HG03575 (cell line): ENCODE data around the gene CREG1.
A peak's percentile ranks its signal among the peaks of the same experiment; 100 is the strongest.
"Not testable (repeated sequence)": the region's sequence is repeated elsewhere in the genome, so short reads cannot be mapped to it uniquely, and the experiment has no call there.

ENCODE experiments used
- ATAC-seq: cut with Tn5 transposase; IDR thresholded peaks from one replicate; pipeline ENCODE4 v1.9.1; 2021; ENCODE audit not compliant: unreplicated experiment, insufficient number of reproducible peaks, low FRiP score; ENCODE audit errors: extremely low read depth

The CREG1 gene

DNA sequence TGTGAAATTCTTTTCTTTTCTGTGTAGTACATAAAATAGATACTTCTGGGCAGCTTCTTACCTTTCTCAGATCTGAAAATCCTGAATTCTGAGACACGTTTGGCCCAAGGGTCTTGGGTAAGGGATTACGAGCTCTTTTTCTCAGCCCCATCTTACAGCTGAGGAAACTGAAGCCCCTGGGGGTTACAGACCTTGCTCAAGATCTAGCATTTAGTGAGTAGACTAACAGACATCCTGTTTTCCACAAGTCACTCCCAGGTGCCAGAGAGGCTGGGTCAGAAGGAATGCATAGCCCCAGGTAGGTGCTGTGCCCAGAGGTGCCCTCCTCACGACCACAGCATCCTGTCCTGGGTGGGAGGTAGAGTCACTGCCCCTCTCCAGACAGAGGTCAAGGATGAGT, 13.2 kb upstream of the CREG1 start:
- ATAC-seq, result no peak

DNA sequence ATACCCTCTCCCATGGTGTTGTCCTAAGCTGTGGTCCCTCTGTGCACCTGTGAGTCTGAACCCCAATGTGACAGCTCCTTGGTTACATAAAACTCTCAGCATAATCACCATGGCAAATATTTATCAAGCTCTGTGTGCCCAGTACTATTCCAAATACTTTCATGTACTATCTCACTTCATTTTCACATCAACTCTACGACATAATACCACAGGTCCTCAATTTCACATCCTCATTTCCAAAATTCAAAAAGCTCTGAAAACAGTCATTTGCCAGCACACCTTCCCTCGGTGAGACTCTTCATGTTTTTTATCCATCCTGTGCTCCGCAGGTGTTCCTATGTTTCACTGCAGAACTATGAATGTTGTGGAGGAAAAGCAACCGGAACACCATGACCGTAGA, 12.4 kb upstream of the CREG1 start:
- no peak for ATAC-seq

DNA sequence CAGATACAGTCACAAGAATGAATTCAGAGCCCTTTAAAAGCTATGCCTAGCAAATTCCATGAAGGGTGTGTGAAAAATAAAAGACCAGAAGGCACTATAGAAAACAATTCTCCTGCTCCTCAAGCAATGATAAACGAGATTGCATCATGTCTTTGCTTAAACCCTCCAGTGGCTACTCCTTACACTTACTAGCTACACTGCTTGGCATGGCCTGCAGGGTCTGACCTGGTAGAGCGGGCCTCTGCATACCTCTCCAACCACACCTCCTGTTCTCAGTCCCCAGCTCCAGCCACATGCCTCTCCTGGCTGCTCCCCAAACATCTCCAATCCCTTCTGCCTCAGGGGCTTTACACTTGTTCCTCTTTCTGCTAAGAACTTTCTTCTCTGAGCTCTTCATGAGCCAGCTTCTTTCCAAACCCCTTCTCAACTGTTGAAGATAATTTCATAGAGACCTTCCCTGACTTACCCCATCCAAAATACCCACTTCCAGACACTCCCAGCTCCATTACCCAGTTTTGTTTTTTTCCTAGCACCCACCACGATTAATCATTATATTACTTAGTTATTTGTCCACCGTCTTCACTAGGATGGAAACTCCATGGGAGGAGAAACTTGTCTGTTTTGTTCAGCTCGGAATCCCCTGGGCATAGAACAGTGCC, 11.2 kb upstream of the CREG1 start:
- no peak for ATAC-seq

DNA sequence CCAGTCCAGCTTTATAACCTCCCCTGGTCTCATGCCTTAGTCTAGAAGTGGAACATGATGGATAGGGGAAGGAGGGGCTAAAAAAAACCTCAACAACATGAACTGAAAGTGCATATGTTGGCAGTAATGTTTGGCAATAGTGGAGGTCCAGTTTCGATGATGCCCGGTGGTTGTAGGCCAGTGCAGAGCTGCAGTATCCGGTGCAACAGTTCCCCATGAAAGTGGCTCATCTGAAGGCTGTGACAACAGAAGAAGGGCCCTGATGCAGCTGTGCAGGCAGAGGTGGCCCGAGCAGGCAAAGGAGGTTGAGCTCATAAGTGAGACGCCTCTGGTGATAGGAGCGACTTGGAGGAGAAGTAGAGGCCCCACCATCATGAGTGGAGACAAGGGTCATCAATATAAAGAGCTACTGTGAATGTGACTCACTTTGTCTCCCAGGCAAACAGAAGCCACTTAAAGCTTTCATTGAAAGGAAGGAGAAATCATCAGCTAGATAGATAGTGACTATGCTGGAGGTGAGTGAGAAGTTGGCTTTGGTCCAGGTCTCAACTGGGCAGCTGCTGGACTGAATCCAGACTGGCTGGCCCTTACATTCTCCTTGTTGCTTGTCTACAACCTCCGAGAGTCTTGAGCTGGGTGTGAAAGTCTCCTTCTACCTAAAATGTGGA, 10.2 kb upstream of the CREG1 start:
- no peak for ATAC-seq

DNA sequence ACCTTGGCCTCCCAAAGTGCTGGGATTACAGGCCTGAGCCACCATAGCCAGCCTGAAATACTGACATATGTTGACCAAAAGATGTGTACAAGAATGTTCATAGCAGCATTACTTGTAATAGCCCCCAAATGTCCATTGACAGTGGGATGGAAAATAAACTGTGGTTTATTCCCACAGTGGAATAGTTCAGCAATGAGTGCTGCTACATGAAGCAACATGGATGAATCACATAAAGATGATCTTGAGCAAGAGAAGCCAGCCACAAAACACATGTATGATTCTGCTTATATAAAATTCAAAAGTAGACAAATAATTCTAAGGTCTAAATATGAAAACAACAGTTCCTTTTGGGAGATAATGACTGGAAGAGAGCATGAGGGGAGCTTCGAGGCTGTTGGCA, 9.1 kb upstream of the CREG1 start:
- ATAC-seq, result no peak

DNA sequence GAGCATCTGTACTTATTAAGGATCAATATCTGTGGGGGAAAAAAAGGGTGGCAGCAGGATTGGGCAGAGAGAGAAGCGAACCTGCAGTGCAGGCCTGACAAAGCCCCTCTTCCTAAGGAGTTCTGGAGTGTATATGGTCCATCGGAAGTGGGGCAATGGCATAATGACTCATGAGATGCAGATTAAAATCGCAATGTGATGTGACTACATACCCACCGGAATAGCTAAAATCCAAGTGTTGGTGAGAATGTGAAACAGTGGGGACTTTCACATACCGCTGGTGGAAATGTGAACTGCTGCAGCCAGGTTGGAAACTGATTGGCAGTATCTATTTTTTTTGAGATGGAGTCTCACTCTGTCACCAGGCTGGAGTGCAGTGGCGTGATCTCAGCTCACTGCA, 8.2 kb upstream of the CREG1 start:
- ATAC-seq, result no peak

DNA sequence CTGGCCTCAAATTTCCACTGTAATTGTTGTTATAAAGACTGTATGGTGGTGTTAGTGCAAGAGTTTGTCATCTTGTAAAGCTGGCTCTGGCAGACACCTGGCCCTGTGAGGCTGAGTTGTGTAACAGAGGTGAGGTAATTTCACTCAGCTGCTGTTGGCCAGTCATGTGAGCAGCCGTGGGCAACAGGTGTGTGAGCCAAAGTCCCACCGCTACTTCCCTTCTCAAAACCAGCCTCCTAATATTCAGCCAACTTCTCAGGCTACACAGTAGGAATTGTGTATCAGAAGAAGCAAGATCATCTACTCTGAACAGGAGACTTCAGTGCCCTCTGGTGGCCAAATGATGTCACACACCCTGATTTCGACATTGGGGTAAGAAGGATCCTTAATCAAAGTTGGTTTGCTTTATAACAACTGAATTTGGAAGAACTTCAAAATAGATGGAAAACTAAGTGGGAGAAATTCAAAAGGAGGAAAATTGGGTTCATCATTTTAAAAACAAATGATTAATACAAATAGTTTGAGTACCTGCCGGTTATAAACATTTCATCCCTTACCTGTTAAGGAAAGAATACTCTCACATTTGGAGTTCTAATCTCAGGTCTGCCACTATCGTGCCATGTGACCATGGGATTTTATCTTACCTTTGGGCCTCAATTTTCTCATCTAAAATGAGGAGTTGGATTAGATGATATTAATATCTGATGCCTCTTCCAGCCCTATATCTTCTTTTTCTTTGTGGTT, 2.6 kb upstream of the CREG1 start:
- ATAC-seq, result no peak

DNA sequence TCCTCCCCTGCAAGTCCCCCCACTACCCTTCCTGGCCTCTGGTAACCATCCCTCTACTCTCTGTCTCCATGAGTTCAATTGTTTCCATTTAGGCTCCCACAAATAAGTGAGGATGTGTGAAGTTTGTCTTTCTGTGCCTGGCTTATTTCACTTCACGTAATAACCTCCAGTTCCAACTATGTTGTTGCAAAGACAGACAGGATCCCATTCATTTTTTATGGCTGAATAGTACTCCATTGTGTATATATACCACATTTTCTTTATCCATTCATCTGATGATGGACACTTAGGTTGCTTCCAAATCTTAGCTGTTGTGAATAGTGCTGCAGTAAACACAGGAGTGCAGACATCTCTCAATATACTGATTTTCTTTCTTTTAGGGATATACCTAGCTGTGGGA, 1.5 kb upstream of the CREG1 start:
- not testable (repeated sequence) for ATAC-seq

DNA sequence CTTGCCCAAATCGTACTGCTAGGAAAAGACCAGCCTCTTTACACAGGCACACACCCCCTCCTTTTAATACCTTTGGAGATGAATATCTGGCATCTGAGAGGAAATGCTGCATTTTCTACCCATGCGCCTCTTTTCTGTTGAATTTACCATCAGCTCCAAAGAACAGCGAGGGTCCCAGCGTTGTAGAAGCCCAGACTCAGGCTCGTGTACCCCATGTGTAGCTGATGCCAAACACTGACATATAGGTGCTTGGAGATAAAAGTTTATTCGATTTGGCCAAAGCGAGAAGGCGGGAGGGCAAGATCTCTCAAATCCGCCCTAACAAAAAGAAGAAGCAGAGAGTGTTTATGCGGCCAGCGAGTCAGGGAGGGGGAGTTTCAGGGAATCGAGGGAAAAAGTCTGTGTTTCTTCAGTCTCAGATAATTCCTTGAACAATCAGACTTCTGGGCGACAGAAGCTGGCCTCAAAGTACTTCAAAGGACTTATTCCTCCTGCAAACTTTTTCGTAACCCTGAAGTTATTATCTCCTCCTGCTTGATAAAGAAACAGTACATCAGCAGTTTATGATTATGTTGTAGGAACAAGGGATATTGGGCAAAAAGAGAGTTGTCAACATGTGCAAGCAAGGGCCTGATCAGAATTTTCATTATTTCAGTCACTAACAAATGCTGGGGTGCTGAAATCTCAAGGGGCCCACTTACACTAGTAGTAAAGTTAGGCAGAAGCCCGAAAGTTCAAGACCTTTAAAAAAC, 642 bp upstream of the CREG1 start:
- peak; percentile 6 for ATAC-seq

DNA sequence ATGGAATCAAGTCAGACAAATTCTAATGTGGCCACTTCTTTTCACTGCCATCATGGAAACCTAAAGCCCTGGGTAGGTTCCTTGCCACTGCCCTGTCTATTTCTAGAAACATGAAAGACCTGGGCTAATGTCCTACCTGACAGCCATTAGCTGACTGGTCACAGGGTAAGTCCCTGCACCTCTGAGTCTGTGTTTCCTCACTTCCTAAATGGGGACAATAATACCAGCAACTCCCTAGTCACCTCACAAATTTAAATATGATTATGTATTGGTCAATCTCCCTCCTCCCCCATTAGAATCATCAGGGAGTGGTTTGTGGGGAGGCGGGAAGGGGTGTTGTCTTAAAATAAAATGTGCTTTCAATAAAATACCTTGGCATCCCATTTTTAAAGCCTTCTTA, 2.2 kb downstream of the CREG1 start:
- ATAC-seq, result no peak

DNA sequence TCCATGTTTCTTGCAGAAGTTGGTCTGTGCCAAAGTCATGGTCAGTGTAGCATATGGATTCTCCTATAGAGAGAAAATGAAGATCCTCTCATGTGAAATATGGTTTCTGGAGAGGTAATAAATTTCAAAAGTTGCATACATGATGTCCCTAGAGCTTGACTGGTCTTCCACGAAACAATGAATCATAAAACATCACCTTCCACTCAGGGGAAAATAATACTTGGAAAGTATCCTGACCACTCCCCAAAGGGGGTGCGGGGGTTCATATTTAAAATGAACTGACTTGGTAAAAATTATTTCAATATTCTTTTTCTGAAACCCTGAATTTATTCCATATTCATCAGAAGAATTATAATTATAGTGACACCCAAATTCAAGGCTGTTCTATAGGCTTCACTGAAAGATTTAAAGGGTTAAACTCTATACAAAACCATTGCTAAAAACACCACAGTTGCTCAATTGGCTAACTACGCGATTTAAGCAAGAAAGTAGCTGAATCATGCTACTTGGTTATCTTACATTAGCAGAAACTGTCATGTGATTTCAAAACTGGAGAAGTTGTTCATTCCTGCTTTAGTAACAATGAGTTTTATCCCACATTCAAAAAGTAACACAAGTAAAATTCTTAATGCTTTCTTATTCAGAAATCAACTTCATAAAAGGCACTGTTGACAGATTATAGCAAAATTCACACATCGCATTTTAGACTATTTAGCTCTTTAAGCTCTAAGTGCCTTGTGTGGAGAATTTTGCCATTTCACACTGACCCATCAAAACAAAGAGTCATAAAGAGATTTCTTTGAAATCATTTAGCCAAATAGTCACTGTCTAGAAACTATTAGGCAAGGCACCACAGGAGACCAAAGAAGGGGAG, 5.3 kb downstream of the CREG1 start:
- no peak for ATAC-seq

DNA sequence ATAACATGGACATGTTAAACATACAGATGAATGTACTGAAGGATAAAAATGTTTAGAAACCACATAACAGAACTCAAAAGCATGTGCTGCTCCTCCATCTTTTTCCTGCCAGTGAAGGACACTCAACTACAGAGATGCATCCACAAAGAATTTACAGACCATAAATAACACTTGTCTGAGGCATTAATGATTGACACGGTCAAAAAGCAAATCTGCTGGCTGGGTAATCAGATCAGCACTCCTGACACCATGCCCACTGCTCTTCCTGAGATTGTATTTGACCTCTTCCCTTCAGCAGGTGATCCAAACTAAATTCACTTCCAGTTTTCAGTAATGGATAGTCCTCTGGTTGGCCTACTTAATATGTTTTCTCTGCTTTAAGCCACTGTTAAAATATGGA, 6.6 kb downstream of the CREG1 start:
- ATAC-seq, result no peak

DNA sequence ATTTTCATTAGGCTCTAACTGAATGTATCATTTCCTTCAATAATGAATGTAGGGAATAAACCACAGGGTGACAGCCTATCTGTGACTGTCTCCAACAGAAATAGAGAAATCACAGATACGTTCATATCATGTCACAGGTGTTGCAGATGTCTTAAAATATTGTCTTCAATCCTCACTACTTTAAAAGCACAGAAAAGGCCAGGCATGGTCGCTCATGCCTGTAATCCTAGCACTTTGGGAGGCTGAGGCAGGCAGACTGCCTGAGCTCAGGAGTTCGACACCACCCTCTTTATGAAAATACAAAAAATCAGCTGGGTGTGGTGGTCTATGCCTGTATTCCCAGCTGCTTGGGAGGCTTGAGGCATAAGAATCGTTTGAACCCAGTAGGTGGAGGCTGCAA, 8.2 kb downstream of the CREG1 start:
- ATAC-seq, result no peak

DNA sequence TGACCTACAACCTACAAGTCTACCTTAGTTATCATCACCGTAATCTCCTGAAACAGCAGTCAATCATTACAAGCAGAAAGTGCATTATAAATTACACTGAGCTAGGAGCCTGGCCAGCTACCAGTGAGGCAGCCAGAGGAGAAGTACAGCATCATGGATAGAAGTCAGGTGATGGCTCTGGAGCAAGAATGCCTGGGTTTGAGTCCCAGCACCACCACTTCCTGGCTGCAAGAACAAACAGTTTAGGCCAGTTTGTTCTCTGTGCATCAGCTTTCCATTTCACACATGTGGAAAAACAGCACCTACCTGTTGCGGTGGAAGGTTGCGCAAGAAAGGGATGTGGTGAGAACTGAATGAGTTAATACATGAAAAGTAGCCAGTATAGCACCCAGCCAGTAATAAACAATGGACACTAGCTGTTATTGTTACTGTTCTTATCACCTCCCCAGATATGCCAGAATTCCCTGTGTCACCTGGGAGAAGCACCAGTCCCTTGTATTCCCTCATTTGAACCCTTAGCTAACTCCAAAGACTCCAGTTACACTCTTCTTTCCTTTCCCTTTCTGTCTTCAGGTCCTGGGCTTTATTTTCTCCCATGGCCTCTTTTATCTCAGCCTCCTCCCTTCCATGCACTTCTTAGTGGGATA, 9.0 kb downstream of the CREG1 start:
- no peak for ATAC-seq

DNA sequence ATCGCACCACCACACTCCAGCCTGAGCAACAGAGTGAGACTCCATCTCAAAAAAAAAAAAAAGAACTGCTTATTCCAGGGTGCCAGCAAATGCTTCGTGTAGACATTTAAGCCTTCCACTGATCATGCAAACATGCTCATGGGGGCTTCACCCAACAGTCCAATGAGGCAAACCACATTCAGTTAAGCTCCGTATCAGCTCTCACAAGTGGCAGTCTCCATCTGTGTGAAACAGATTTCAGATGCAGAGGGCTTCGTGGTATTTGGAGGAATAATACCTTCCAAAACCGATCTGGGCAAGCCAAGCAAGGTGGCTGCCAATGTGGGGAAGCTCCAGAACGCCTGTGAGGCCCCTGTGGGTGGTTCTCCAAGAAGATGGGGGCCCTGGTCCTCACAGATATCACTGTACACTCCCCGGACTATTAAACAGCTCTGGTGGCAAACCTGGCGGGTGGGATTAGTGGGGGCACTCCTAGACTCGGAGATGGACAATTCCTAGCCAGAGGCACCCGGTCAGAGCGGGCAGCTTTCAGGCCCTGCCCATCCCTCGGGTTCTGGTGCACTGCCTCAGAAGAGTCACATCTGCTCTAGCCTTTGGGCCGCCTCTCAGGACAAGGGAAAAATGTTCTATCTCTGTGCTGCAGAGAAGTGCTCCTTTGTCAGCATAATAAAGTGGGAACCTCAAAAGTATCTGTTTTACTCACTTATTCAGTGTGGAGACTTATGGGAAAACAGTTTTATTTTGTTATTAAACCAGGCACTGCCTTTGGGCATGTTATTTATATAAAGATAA, 10.2 kb downstream of the CREG1 start:
- no peak for ATAC-seq

DNA sequence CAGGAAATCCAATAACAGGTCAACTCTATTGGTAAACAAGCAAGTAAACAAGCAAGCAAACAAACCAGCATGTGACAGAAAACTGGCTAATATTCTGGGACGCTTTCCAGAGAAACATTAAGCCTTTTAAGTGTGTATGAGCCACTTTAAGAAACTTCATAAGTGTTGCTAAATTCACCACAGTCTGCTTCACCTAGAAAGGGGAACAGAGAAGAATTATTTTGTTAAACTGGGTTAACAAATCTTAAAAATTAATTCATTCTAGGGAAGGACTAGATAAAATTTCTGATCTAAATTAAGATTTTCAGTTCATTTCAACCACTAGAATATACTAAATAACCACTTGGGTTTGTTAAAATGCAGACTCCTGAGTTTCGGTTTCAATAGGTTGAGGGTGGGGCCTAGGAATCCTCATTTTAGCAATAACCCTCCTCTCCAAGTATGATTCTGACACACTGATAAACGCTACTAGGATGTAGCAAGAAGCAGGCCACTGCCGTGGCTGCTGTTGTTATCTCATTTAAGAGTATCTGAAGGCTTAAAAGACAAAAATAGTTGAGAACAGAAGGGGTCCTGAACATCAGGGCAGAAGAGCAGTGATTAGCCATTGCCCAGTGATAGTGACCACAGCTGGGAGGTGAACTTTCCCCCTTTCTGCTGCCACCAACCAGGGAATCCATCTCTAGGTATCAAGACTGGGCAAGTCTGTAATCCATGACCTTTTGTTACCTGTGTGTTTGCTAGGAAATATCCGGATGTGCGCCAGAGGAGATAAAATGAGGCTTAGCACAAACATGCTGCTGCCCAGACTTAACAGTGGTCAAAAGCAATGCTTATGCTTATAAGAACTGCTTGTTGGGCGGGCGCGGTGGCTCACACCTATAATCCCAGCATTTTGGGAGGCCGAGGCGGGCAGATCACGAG, 11.2 kb downstream of the CREG1 start:
- ATAC-seq, result no peak

DNA sequence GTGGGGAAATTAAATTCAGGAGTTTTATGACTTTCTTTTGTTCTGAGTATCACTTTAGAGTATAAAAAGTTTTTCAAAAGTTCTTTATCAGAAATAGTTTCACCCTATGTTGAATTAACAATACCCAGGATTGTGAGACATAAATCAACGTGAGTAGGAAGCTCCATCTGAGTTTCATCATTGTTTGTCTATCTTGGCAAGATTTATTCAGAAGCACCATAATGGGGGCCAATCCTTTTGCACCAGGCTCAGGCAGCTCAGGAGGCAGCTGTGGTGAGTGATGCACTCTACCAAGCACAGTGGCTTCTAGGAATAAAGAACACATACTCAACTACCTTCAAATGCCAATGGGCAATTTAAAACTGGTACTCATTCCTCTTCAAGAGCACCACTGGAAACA, 12.0 kb downstream of the CREG1 start:
- ATAC-seq, result no peak
